Natural killer cell (primary cell): Measurements from ENCODE around the gene PLA2G4A. TPM values are rescaled to one million over a fixed set of nuclear protein-coding genes. Genes with fewer than 3 reads are reported as not detected.

Source experiments
- ATAC-seq, 3 donors: fragments of 150-1000 bp in 2 of 3; fragments of 200-7000 bp in 1 of 3; cut with Tn5 transposase; 1 replicate in 1 of 3; 2 replicates in 2 of 3; pipeline ENCODE4 v1.10.0; 2021; ENCODE audit warnings: mild to moderate bottlenecking in 2 of 3, moderate library complexity in 2 of 3
- DNase-seq, 2 donors: peaks; one replicate each; pipeline versions ENCODE4 v3.0.0 to v3.0.0-alpha.2; 2013 to 2021; ENCODE audit warnings: mixed read lengths in 1 of 2
- H3K27ac ChIP-seq: one replicate; pipeline ENCODE4 v1.5.1; 2013; ENCODE audit warnings: mild to moderate bottlenecking, low read length
- H3K27me3 ChIP-seq: one replicate; pipeline ENCODE4 v1.6.1; 2013; ENCODE audit warnings: low read length; ENCODE audit not compliant: control insufficient read depth, insufficient read depth
- H3K36me3 ChIP-seq: one replicate; pipeline ENCODE4 v1.6.1; 2013; ENCODE audit warnings: low read length; ENCODE audit not compliant: control insufficient read depth, insufficient read depth
- H3K4me1 ChIP-seq: one replicate; pipeline ENCODE4 v1.6.1; 2013; ENCODE audit warnings: low read length; ENCODE audit not compliant: control insufficient read depth, insufficient read depth
- H3K4me3 ChIP-seq: one replicate; pipeline ENCODE4 v1.5.1; 2013; ENCODE audit warnings: low read length
- H3K9me3 ChIP-seq: one replicate; pipeline ENCODE4 v1.6.1; 2013; ENCODE audit warnings: low read length; ENCODE audit not compliant: control insufficient read depth, insufficient read depth
- H3K27ac Mint-ChIP-seq, 2 donors: one replicate each; pipeline ENCODE4 v1.8.0; 2022; ENCODE audit warnings: mild to moderate bottlenecking in 2 of 2, mixed read lengths in 2 of 2, moderate library complexity in 1 of 2
- H3K27me3 Mint-ChIP-seq, 2 donors: one replicate each; pipeline ENCODE4 v1.8.0; 2022; ENCODE audit warnings: low read depth in 2 of 2, mixed read lengths in 2 of 2
- H3K36me3 Mint-ChIP-seq: one replicate; pipeline ENCODE4 v1.8.0; 2022; ENCODE audit warnings: mixed read lengths
- H3K4me1 Mint-ChIP-seq, 2 donors: one replicate each; pipeline ENCODE4 v1.8.0; 2022; ENCODE audit warnings: mixed read lengths in 2 of 2
- H3K4me3 Mint-ChIP-seq: one replicate; pipeline ENCODE4 v1.8.0; 2022; ENCODE audit warnings: mild to moderate bottlenecking, moderate library complexity, mixed read lengths
- H3K9me3 Mint-ChIP-seq, 2 donors: one replicate each; pipeline ENCODE4 v1.8.0; 2022; ENCODE audit warnings: mixed read lengths in 2 of 2
- WGBS: methylation state at CpG from one replicate; pipeline ENCODE4 v1.1.7; 2013; ENCODE audit warnings: missing lambda C conversion rate; ENCODE audit not compliant: insufficient coverage; 5-methylcytosine and 5-hydroxymethylcytosine counted together
- intact Hi-C: fragments of 100-400 bp; cut with micrococcal nuclease; formaldehyde crosslinking; loops from one replicate; pipeline ENCODE4 v1.14.2; 2022
- total RNA-seq, 4 donors: library from RNA; stranded (reverse); fragments of 120-200 nt in 1 of 4; gene quantifications; one replicate each; pipeline versions ENCODE4 v1.2.3 to v1.2.4, GENCODE V29; 2013 to 2022
- TF ChIP-seq, protein P1 (sequence below): fragments of 200-600 bp; IDR thresholded peaks from one replicate; pipeline ENCODE4 v1.8.0; 2022; ENCODE audit warnings: antibody characterized with exemption

Gene PLA2G4A
- total RNA-seq, 3 donors from 2014 or later (not counting 1 experiment from before 2014, with no cell fraction given), result 0.33 to 1.3 (median 0.45) TPM

DNA sequence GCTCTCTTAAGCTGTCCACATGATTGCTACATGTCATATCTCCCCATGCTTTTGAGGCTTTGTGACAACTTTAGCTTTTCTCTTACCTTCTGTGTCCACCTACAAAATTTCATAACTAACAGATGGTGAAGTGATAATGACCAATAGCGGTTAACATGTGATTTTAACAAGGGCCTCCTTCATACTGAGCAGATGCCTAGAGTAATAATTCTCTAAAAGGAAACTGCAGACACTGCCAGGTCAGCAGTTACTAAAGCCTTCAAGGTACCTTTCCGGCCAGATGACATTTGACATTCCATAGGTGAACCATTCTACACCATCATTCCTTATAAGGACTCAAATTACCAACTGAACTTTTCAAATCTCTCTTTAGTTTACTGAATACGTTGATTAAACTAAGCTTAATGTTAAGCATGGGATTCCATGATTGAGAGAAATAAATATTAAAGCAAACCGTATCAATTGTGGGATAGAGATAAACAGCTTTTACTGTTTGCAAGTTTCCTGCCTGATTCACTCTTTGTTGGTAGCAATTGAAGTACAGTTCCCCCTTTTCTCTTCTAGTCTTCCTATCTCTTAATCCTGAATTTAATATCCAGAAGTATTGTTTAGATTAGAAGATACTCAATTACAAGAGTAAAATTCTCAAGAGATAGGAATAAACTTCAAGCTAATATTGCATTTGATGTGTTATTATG, 205.1 kb downstream of the PLA2G4A start:
- Mint-ChIP-seq H3K27ac (no peak overlapping the region), H3K4me3 (no peak overlapping the region), H3K9me3 (peaks cover 0 to 6% of the 10 kb centered on the region in 2 donors), H3K27me3 (no peaks in the 10 kb centered on the region), H3K36me3 (peaks cover 6% of the 10 kb centered on the region), H3K4me1 (no peaks in the 10 kb centered on the region)
- no peaks in the 10 kb centered on the region for H3K27me3 ChIP-seq
- no peaks in the 10 kb centered on the region for H3K36me3 ChIP-seq
- no peak overlapping the region for H3K27ac ChIP-seq
- ATAC-seq, result no peak
- intact Hi-C loops, result no loop called here
- DNase-seq, result no peak
- no peaks in the 10 kb centered on the region for H3K9me3 ChIP-seq
- TF ChIP-seq, protein P1, sequence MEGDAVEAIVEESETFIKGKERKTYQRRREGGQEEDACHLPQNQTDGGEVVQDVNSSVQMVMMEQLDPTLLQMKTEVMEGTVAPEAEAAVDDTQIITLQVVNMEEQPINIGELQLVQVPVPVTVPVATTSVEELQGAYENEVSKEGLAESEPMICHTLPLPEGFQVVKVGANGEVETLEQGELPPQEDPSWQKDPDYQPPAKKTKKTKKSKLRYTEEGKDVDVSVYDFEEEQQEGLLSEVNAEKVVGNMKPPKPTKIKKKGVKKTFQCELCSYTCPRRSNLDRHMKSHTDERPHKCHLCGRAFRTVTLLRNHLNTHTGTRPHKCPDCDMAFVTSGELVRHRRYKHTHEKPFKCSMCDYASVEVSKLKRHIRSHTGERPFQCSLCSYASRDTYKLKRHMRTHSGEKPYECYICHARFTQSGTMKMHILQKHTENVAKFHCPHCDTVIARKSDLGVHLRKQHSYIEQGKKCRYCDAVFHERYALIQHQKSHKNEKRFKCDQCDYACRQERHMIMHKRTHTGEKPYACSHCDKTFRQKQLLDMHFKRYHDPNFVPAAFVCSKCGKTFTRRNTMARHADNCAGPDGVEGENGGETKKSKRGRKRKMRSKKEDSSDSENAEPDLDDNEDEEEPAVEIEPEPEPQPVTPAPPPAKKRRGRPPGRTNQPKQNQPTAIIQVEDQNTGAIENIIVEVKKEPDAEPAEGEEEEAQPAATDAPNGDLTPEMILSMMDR, result no peak
- 70% methylated on average over 2 of the region's 4 CpGs for WGBS
- no peak overlapping the region for H3K4me3 ChIP-seq
- H3K4me1 ChIP-seq, result no peaks in the 10 kb centered on the region

DNA sequence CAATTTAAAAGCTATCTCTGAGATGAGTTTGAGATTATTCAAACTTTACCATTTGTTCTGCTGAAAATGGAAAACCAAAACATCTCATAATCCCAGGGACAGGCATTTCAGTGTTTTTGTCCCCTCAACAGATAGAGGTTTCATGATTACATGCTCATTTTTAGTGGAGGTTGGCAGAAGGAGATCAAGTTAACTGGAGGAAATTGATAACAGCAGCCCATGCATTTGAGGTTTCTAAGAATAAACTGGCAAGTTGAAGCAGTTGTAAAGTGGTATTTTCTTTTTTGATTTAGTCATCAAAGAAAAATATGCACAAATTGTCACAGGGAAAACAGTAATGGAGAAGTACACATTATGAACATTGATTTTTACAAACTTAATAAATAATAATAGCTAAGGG, 205.8 kb downstream of the PLA2G4A start:
- H3K4me3 ChIP-seq, result no peak overlapping the region
- TF ChIP-seq, protein P1, result no peak
- Mint-ChIP-seq H3K27ac (no peak overlapping the region), H3K4me1 (no peaks in the 10 kb centered on the region), H3K36me3 (no peaks in the 10 kb centered on the region), H3K27me3 (no peaks in the 10 kb centered on the region), H3K9me3 (peaks cover 0 to 2% of the 10 kb centered on the region in 2 donors), H3K4me3 (no peak overlapping the region)
- no peak overlapping the region for H3K27ac ChIP-seq
- DNase-seq (no peak), ATAC-seq (no peak)
- H3K27me3 ChIP-seq, result no peaks in the 10 kb centered on the region
- intact Hi-C loops, result no loop called here
- H3K36me3 ChIP-seq, result no peaks in the 10 kb centered on the region
- no peaks in the 10 kb centered on the region for H3K9me3 ChIP-seq
- H3K4me1 ChIP-seq, result no peaks in the 10 kb centered on the region

DNA sequence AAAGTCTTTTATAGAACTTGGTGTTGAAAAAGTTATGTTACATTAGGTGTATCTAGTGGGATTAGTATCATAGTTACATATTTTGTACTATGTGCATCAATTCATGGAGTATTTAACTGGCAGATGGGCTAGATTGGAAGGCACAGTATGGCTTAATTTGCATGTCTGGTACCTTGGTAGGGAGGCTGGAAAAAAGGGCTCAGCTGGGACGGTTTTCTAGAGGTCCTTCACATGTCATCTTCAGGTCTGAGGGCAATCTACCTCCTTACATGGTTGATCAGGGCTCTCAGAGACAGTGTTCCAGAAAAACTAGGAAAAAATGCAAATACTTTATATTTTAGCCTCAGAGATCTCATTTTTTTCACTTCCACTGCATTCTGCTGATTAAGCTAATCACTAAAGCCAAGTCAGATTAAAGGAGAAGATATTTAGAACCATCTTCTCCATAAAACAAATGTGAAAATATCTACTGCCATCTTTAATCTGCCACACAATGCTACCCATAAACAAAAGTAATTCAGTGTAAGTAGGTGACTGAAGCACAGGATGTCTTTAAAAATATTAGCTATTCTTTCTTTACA, 209.3 kb downstream of the PLA2G4A start:
- no peaks in the 10 kb centered on the region for H3K9me3 ChIP-seq
- Mint-ChIP-seq H3K36me3 (no peaks in the 10 kb centered on the region), H3K27me3 (no peaks in the 10 kb centered on the region), H3K27ac (no peak overlapping the region), H3K4me1 (no peaks in the 10 kb centered on the region), H3K9me3 (peaks cover 0 to 2% of the 10 kb centered on the region in 2 donors), H3K4me3 (no peak overlapping the region)
- no peak overlapping the region for H3K4me3 ChIP-seq
- H3K27me3 ChIP-seq, result no peaks in the 10 kb centered on the region
- WGBS, result 75% methylated on average over 1 of the region's 1 CpG
- ATAC-seq (no peak), DNase-seq (no peak)
- TF ChIP-seq, protein P1, result no peak
- no peaks in the 10 kb centered on the region for H3K36me3 ChIP-seq
- intact Hi-C loops, result no loop called here
- H3K4me1 ChIP-seq, result no peaks in the 10 kb centered on the region
- H3K27ac ChIP-seq, result no peak overlapping the region

Other genes starting within 250 kb of the PLA2G4A start
- 10 to 100 TPM in 1 of 3 donors, 1 to 10 TPM in 2; 4.0 to 32.8 (median 6.9) TPM for gene PTGS2, start 148.5 kb upstream of the PLA2G4A start, total RNA-seq